IMR-90 (cell line): Measurements from ENCODE around the gene DOCK1.

Experiments
- MAFK ChIP-seq: IDR thresholded peaks from 2 replicates; pipeline ENCODE4 v1.6.1; 2012; ENCODE audit warnings: low read depth, low read length, improper control_type of control experiment
- MAZ ChIP-seq: IDR thresholded peaks from 2 replicates; pipeline ENCODE4 v1.6.1; 2012; ENCODE audit warnings: low read depth, mild to moderate bottlenecking, low read length, improper control_type of control experiment, moderate library complexity, borderline replicate concordance
- MXI1 ChIP-seq: IDR thresholded peaks from 2 replicates; pipeline ENCODE4 v1.6.1; 2012; ENCODE audit warnings: low read depth, mild to moderate bottlenecking, low read length, moderate library complexity, borderline replicate concordance
- NFE2L2 ChIP-seq: fragments of 150-350 bp; IDR thresholded peaks from 2 replicates; pipeline ENCODE4 v1.6.1; 2016; ENCODE audit warnings: low read depth, mild to moderate bottlenecking, low read length
- RCOR1 ChIP-seq: IDR thresholded peaks from 2 replicates; pipeline ENCODE4 v1.6.1; 2012; ENCODE audit warnings: mild to moderate bottlenecking, low read length, improper control_type of control experiment; ENCODE audit not compliant: insufficient replicate concordance
- TF ChIP-seq, protein P1 (sequence below): fragments of 150-350 bp; IDR thresholded peaks from 2 replicates; pipeline ENCODE4 v1.6.1; 2017; ENCODE audit warnings: mild to moderate bottlenecking, antibody characterized with exemption, low read length, low read depth
- TF ChIP-seq, protein P2 (sequence below): conservative IDR thresholded peaks from 2 replicates; pipeline ENCODE4 v1.5.1; 2012; ENCODE audit warnings: mild to moderate bottlenecking, low read depth, low read length, improper control_type of control experiment

DNA sequence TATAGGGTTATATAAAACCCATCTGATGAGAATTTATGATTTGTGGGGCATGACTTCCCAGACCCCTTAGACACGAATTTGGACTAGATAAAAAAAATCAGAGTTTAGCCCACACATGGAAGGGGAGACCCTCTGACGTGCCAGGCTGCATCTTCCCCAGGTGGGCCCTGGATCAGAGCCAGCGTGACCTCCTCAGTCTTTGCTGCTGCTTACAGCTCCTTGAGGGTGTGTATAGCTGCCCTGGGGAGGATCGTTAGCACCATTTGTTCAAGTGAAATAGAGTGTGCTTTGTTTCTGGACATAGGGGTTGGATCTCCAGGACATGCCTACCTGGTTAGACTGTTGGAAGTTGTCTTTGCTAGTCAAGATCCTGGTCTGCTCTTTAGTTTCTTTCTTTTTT lies 54.2 kb downstream of the DOCK1 start:
- TF ChIP-seq, protein P1, sequence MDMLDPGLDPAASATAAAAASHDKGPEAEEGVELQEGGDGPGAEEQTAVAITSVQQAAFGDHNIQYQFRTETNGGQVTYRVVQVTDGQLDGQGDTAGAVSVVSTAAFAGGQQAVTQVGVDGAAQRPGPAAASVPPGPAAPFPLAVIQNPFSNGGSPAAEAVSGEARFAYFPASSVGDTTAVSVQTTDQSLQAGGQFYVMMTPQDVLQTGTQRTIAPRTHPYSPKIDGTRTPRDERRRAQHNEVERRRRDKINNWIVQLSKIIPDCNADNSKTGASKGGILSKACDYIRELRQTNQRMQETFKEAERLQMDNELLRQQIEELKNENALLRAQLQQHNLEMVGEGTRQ = no peak
- TF ChIP-seq, protein P2, sequence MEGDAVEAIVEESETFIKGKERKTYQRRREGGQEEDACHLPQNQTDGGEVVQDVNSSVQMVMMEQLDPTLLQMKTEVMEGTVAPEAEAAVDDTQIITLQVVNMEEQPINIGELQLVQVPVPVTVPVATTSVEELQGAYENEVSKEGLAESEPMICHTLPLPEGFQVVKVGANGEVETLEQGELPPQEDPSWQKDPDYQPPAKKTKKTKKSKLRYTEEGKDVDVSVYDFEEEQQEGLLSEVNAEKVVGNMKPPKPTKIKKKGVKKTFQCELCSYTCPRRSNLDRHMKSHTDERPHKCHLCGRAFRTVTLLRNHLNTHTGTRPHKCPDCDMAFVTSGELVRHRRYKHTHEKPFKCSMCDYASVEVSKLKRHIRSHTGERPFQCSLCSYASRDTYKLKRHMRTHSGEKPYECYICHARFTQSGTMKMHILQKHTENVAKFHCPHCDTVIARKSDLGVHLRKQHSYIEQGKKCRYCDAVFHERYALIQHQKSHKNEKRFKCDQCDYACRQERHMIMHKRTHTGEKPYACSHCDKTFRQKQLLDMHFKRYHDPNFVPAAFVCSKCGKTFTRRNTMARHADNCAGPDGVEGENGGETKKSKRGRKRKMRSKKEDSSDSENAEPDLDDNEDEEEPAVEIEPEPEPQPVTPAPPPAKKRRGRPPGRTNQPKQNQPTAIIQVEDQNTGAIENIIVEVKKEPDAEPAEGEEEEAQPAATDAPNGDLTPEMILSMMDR = no peak
- TF ChIP-seq MXI1 = no peak
- no peak for TF ChIP-seq MAZ
- no peak for TF ChIP-seq RCOR1
- TF ChIP-seq NFE2L2 = no peak
- no peak for TF ChIP-seq MAFK
